A549 (cell line): ENCODE measurements around the gene DHX58. TPM values are rescaled to one million over a fixed set of nuclear protein-coding genes. Genes with fewer than 3 reads are reported as not detected.
A peak's percentile ranks its signal among the peaks of the same experiment; 100 is the strongest.

ENCODE experiments used
- ATAC-seq, 2 experiments: fragments of 200-7000 bp in 1 of 2; fragments of >200 bp in 1 of 2; cut with Nextera tagmentation in 1 of 2; cut with Tn5 transposase in 1 of 2; 3 replicates each; pipeline versions ENCODE4 v1.8.0 to v1.9.1; 2018 to 2020; ENCODE audit warnings: mild to moderate bottlenecking in 1 of 2, moderate library complexity in 1 of 2
- CTCF ChIA-PET: fragments of 300-600 bp; sonication (Branson Sonifier 250); formaldehyde crosslinking; extraction: SDS; loops from one replicate; lab custom pipeline; 2021; ENCODE audit warnings: antibody characterized with exemption, inconsistent platforms; lab: Yijun Ruan, JAX
- POLR2A ChIA-PET: fragments of 350-600 bp; formaldehyde crosslinking; extraction: SDS; loops from one replicate; lab custom pipeline; 2021; ENCODE audit warnings: antibody characterized with exemption, inconsistent platforms; lab: Yijun Ruan, JAX
- DNase-seq, 2 experiments: peaks; one replicate each; pipeline versions ENCODE4 v3.0.0 to v3.0.0-alpha.2; 2011 to 2016; ENCODE audit warnings: low read depth in 1 of 2, low spot score in 1 of 2
- FAIRE-seq: peaks from 2 replicates; lab custom pipeline; 2011; peaks lifted over from hg19 to GRCh38; lab: Jason Lieb, UNC
- H3K27ac ChIP-seq, 2 experiments: fragments of >200 bp; sonication (Bioruptor Twin); formaldehyde crosslinking; 3 replicates each; pipeline ENCODE4 v1.5.1; 2016 to 2017
- H3K4me1 ChIP-seq: fragments of >200 bp; sonication (Bioruptor Twin); formaldehyde crosslinking; 3 replicates; pipeline ENCODE4 v1.6.1; 2016
- H3K4me2 ChIP-seq: fragments of >200 bp; sonication (Bioruptor Twin); formaldehyde crosslinking; 3 replicates; pipeline ENCODE4 v1.6.1; 2016
- H3K4me3 ChIP-seq: fragments of >200 bp; sonication (Bioruptor Twin); formaldehyde crosslinking; 3 replicates; pipeline ENCODE4 v1.5.1; 2016
- H3K9me3 ChIP-seq: fragments of >200 bp; sonication (Bioruptor Twin); formaldehyde crosslinking; 3 replicates; pipeline ENCODE4 v1.6.1; 2016
- ATOH8 ChIP-seq: fragments of 250-450 bp; sonication (Bioruptor Pico); IDR thresholded peaks from 2 replicates; pipeline ENCODE4 v1.5.0; 2020; ENCODE audit warnings: low read depth, mild to moderate bottlenecking, moderate library complexity
- BCL3 ChIP-seq: fragments of >200 bp; sonication (Bioruptor Twin); formaldehyde crosslinking; IDR thresholded peaks from 3 replicates; pipeline ENCODE4 v1.6.1; 2016
- CBX2 ChIP-seq: fragments of 200-600 bp; sonication (generic); IDR thresholded peaks from 2 replicates; pipeline ENCODE4 v1.6.1; 2016; ENCODE audit warnings: low read depth, mild to moderate bottlenecking, borderline replicate concordance
- CBX8 ChIP-seq: fragments of 200-600 bp; sonication (generic); IDR thresholded peaks from 2 replicates; pipeline ENCODE4 v1.6.1; 2016
- CTCF ChIP-seq: fragments of >200 bp; sonication (Bioruptor Twin); formaldehyde crosslinking; IDR thresholded peaks from 3 replicates; pipeline ENCODE4 v1.5.1; 2016
- E2F6 ChIP-seq: IDR thresholded peaks from 2 replicates; pipeline ENCODE4 v1.6.1; 2012; ENCODE audit warnings: low read depth, borderline replicate concordance
- EHF ChIP-seq: fragments of 250-450 bp; sonication (Bioruptor Pico); IDR thresholded peaks from 2 replicates; pipeline ENCODE4 v1.5.0; 2020; ENCODE audit warnings: mild to moderate bottlenecking
- EHMT2 ChIP-seq: fragments of 200-600 bp; sonication (generic); IDR thresholded peaks from 2 replicates; pipeline ENCODE4 v1.6.1; 2016; ENCODE audit warnings: antibody characterized with exemption, low read depth, mild to moderate bottlenecking, moderate library complexity
- ELK1 ChIP-seq: fragments of 150-350 bp; IDR thresholded peaks from 2 replicates; pipeline ENCODE4 v1.6.1; 2014; ENCODE audit warnings: low read depth, mild to moderate bottlenecking, low read length
- FOSB ChIP-seq: fragments of 250-450 bp; sonication (Bioruptor Pico); IDR thresholded peaks from 2 replicates; pipeline ENCODE4 v1.5.0; 2020; ENCODE audit warnings: mild to moderate bottlenecking, moderate library complexity
- FOSL2 ChIP-seq, 2 experiments: fragments of 450-650 bp in 1 of 2; fragments of >200 bp in 1 of 2; sonication (Bioruptor Twin) in 1 of 2; formaldehyde crosslinking; IDR thresholded peaks; 2 replicates each; pipeline versions ENCODE4 v1.5.0 to v1.6.1; 2016 to 2020; ENCODE audit warnings: mild to moderate bottlenecking in 1 of 2, moderate library complexity in 1 of 2
- GATA3 ChIP-seq: IDR thresholded peaks from 2 replicates; pipeline ENCODE4 v1.6.1; 2012; ENCODE audit warnings: borderline replicate concordance
- HDAC2 ChIP-seq: fragments of 200-600 bp; sonication (generic); IDR thresholded peaks from 2 replicates; pipeline ENCODE4 v1.6.1; 2016
- HMGXB4 ChIP-seq: fragments of 250-450 bp; sonication (Bioruptor Pico); IDR thresholded peaks from 2 replicates; pipeline ENCODE4 v1.5.0; 2021; ENCODE audit warnings: mild to moderate bottlenecking, moderate library complexity, borderline replicate concordance
- HOXA7 ChIP-seq: fragments of 250-450 bp; sonication (Bioruptor Pico); IDR thresholded peaks from 2 replicates; pipeline ENCODE4 v1.5.0; 2020; ENCODE audit warnings: mild to moderate bottlenecking, moderate library complexity
- HOXB5 ChIP-seq: fragments of 250-450 bp; sonication (Bioruptor Pico); IDR thresholded peaks from 2 replicates; pipeline ENCODE4 v1.5.0; 2020; ENCODE audit warnings: mild to moderate bottlenecking, moderate library complexity
- JUNB ChIP-seq: fragments of >200 bp; sonication (Bioruptor Twin); formaldehyde crosslinking; IDR thresholded peaks from 2 replicates; pipeline ENCODE4 v1.6.1; 2016
- MAX ChIP-seq: IDR thresholded peaks from 2 replicates; pipeline ENCODE4 v1.6.1; 2012
- MAZ ChIP-seq: fragments of 150-350 bp; IDR thresholded peaks from 2 replicates; pipeline ENCODE4 v1.6.1; 2014; ENCODE audit warnings: antibody characterized with exemption, low read depth, low read length, borderline replicate concordance
- MYC ChIP-seq: IDR thresholded peaks from 2 replicates; pipeline ENCODE4 v1.6.1; 2012; ENCODE audit warnings: mild to moderate bottlenecking, inconsistent platforms, low read length, improper control_type of control experiment, borderline replicate concordance
- NPAS2 ChIP-seq: fragments of 250-450 bp; sonication (Bioruptor Pico); IDR thresholded peaks from 2 replicates; pipeline ENCODE4 v1.8.0; 2022; ENCODE audit warnings: mild to moderate bottlenecking, moderate library complexity, borderline replicate concordance
- NR3C1 ChIP-seq: fragments of >200 bp; sonication (Bioruptor Twin); formaldehyde crosslinking; IDR thresholded peaks from 3 replicates; pipeline ENCODE4 v1.6.1; 2017
- PBX3 ChIP-seq: IDR thresholded peaks from 2 replicates; pipeline ENCODE4 v1.6.1; 2012
- POLR2A ChIP-seq: IDR thresholded peaks from 2 replicates; pipeline ENCODE4 v1.6.1; 2012; ENCODE audit warnings: mild to moderate bottlenecking, low read length
- POLR2AphosphoS2 ChIP-seq: conservative IDR thresholded peaks from 2 replicates; pipeline ENCODE4 v1.6.1; 2012; ENCODE audit warnings: low read length, improper control_type of control experiment, inconsistent platforms
- RAD21 ChIP-seq, 2 experiments: fragments of >200 bp in 1 of 2; sonication (Bioruptor Twin) in 1 of 2; formaldehyde crosslinking in 1 of 2; IDR thresholded peaks in 1 of 2; conservative IDR thresholded peaks in 1 of 2; 2 replicates in 1 of 2; 3 replicates in 1 of 2; pipeline ENCODE4 v1.6.1; 2012 to 2018; ENCODE audit warnings: inconsistent platforms in 1 of 2
- SMC3 ChIP-seq: fragments of >200 bp; sonication (Bioruptor Twin); formaldehyde crosslinking; IDR thresholded peaks from 3 replicates; pipeline ENCODE4 v1.6.1; 2018; ENCODE audit warnings: inconsistent platforms
- TFCP2L1 ChIP-seq: fragments of 250-450 bp; sonication (Bioruptor Pico); IDR thresholded peaks from 2 replicates; pipeline ENCODE4 v1.5.0; 2021; ENCODE audit warnings: mild to moderate bottlenecking
- TP53 ChIP-seq: fragments of 250-450 bp; sonication (Bioruptor Pico); IDR thresholded peaks from 2 replicates; pipeline ENCODE4 v1.5.0; 2021; ENCODE audit warnings: mild to moderate bottlenecking, moderate library complexity
- ZC3H11A ChIP-seq: fragments of 450-650 bp; IDR thresholded peaks from 2 replicates; pipeline ENCODE4 v1.6.1; 2014; ENCODE audit warnings: antibody characterized with exemption, mild to moderate bottlenecking
- ZNF302 ChIP-seq: fragments of 250-450 bp; sonication (Bioruptor Pico); IDR thresholded peaks from 2 replicates; pipeline ENCODE4 v1.9.0; 2021; ENCODE audit warnings: inconsistent platforms, mild to moderate bottlenecking, moderate library complexity
- ZSCAN20 ChIP-seq: fragments of 250-450 bp; sonication (Bioruptor Pico); IDR thresholded peaks from 2 replicates; pipeline ENCODE4 v1.8.0; 2022; ENCODE audit warnings: mild to moderate bottlenecking, moderate library complexity
- WGBS: methylation state at CpG from one replicate; pipeline ENCODE4 v1.1.6; 2017; ENCODE audit errors: missing lambda C conversion rate; 5-methylcytosine and 5-hydroxymethylcytosine counted together
- polyA plus RNA-seq, 4 experiments: library from polyadenylated mRNA; depleted of rRNA in 3 of 4; stranded (reverse); fragments of >200 nt; fragmentation: RNase III in 1 of 4; extraction: RNeasy Plus Mini Kit Qiagen cat#74134 plus additional on column Dnase treatment in 1 of 4; gene quantifications; 2 replicates in 3 of 4; 3 replicates in 1 of 4; pipeline ENCODE4 v1.2.3, GENCODE V29; 2011 to 2017

Gene DHX58
- polyA plus RNA-seq, 2 of the 4 experiments (the other 2 are of a cell fraction), result 0.37 to 0.59 TPM

- ChIA-PET POLR2A (no interaction called here), CTCF (interaction anchor here (0.6 to 39.5 kb wide), 23 partner anchors 10 to 431 kb away, joined by 3 to 658 read pairs (median 6); partner anchors contain the start of genes CNP, DHX58, DNAJC7 and KAT2A)
- peak; percentile 61 to 89; a peak in 5 of 6 replicates for ATAC-seq
- Histone ChIP-seq H3K9me3 (no peaks in the 10 kb centered on the region), H3K4me2 (no peak overlapping the region), H3K4me1 (no peaks in the 10 kb centered on the region), H3K27ac (no peak overlapping the region), H3K4me3 (no peak overlapping the region)
- DNase-seq, result peak; percentile 76 to 93
- WGBS, result 46% methylated on average over 14 of the region's 14 CpGs
- peak; percentile 39 for FAIRE-seq
- TF ChIP-seq PBX3 (no peak), HDAC2 (no peak), HMGXB4 (CRISPR knock-in tag) (no peak), HOXA7 (CRISPR knock-in tag) (no peak), CBX2 (no peak), TP53 (no peak), CTCF (peak; percentile 75), TFCP2L1 (CRISPR knock-in tag) (no peak), GATA3 (no peak), EHF (CRISPR knock-in tag) (no peak), FOSL2 (IDR thresholded peaks at IDR 0.05) (no peak), FOSL2 (CRISPR knock-in tag; IDR thresholded peaks at IDR 0.05) (0 out of 2 replicates have a peak, but pooled peaks have one; percentile 29), NR3C1 (no peak), SMC3 (peak; percentile 65; the same call in 1 of the 3 replicates), CBX8 (no peak), ZNF302 (CRISPR knock-in tag) (no peak), ZSCAN20 (CRISPR knock-in tag) (no peak), JUNB (no peak), NPAS2 (CRISPR knock-in tag) (no peak), EHMT2 (no peak), MAX (0 out of 2 replicates have a peak, but pooled peaks have one; percentile 21), POLR2AphosphoS2 (no peak), RAD21 (conservative IDR thresholded peaks at IDR 0.05 in 1 of 2, IDR thresholded peaks at IDR 0.05 in 1 of 2) (peak; percentile 73 to 88), MYC (no peak), POLR2A (no peak), ELK1 (no peak), BCL3 (no peak), FOSB (CRISPR knock-in tag) (no peak), HOXB5 (CRISPR knock-in tag) (no peak), E2F6 (no peak), ZC3H11A (no peak), ATOH8 (CRISPR knock-in tag) (no peak), MAZ (no peak)
These were observed 10.8 kb downstream of the DHX58 start for GRCh38 chr17:42101513-42102292.
